K562 (cell line): ENCODE results near the gene PDCD1. TPM values are rescaled to one million over a fixed set of nuclear protein-coding genes. Genes with fewer than 3 reads are reported as not detected.

Source experiments
- ATAC-seq: fragments of 200-7000 bp; cut with Tn5 transposase; 3 replicates; pipeline ENCODE4 v1.9.1; 2020; ENCODE audit warnings: moderate library complexity
- BruUV-seq: library from RNA; stranded (reverse); fragments of 400-500 nt; replicated peaks from 2 replicates; lab custom pipeline; 2021; lab: Mats Ljungman, UMichigan
- CTCF ChIA-PET: fragments of 300-600 bp; formaldehyde crosslinking; extraction: SDS; loops from one replicate; lab custom pipeline; 2021; ENCODE audit warnings: low intra/inter-chr PET ratio; lab: Yijun Ruan, JAX
- POLR2A ChIA-PET: fragments of 300-600, 350-650 bp; sonication (Branson Sonifier 250); formaldehyde crosslinking; extraction: SDS; loops from one replicate; lab custom pipeline; 2021; ENCODE audit warnings: antibody characterized with exemption, inconsistent platforms; lab: Yijun Ruan, JAX
- DNase-seq, 4 experiments: peaks; one replicate each; pipeline versions ENCODE4 v3.0.0 to v3.0.0-alpha.2; 2011 to 2018; ENCODE audit warnings: low spot score in 3 of 4, mixed read lengths in 3 of 4; ENCODE audit errors: extremely low read depth in 1 of 4
- FAIRE-seq: peaks from 2 replicates; lab custom pipeline; 2011; peaks lifted over from hg19 to GRCh38; lab: Jason Lieb, UNC
- H2AFZ ChIP-seq: 2 replicates; pipeline ENCODE4 v1.6.0; 2011; ENCODE audit warnings: low read depth, low read length, control low read depth, inconsistent platforms
- H3K27ac ChIP-seq: fragments of 200-600 bp; 3 replicates; pipeline ENCODE4 v1.8.0; 2011; ENCODE audit warnings: low read depth, mild to moderate bottlenecking, control low read depth, inconsistent platforms, low read length, moderate library complexity, mixed read lengths; ENCODE audit errors: extremely low read depth
- H3K27me3 ChIP-seq, 2 experiments: fragments of 300-600 bp in 1 of 2; 2 replicates in 1 of 2; 3 replicates in 1 of 2; pipeline versions ENCODE4 v1.6.0 to v1.8.0; 2011; ENCODE audit warnings: inconsistent platforms in 2 of 2, low read length in 2 of 2, mild to moderate bottlenecking in 1 of 2, mixed read lengths in 1 of 2, moderate library complexity in 1 of 2; ENCODE audit not compliant: control insufficient read depth in 2 of 2, insufficient read depth in 2 of 2
- H3K36me3 ChIP-seq: fragments of 300-600 bp; 3 replicates; pipeline ENCODE4 v1.8.0; 2011; ENCODE audit warnings: mild to moderate bottlenecking, low read length, inconsistent platforms; ENCODE audit not compliant: control insufficient read depth, insufficient read depth
- H3K4me1 ChIP-seq, 2 experiments: fragments of 200-600 bp in 1 of 2; replicated peaks in 1 of 2; 2 replicates in 1 of 2; 3 replicates in 1 of 2; pipeline versions ENCODE4 v1.5.1 to v1.8.0; 2011; ENCODE audit warnings: inconsistent platforms in 2 of 2, low read length in 2 of 2, mild to moderate bottlenecking in 1 of 2, mixed read lengths in 1 of 2, moderate library complexity in 1 of 2; ENCODE audit not compliant: control insufficient read depth in 2 of 2, insufficient read depth in 2 of 2
- H3K4me2 ChIP-seq: 2 replicates; pipeline ENCODE4 v1.6.1; 2011; ENCODE audit warnings: low read length, control low read depth, inconsistent platforms, mixed read lengths; ENCODE audit not compliant: insufficient read depth
- H3K4me3 ChIP-seq: fragments of 200-600 bp; sonication (generic), shearing (Covaris generic); 2 replicates; pipeline ENCODE4 v1.5.1; 2016; ENCODE audit warnings: control low read depth, inconsistent platforms
- H3K79me2 ChIP-seq: fragments of 200-600 bp; 3 replicates; pipeline ENCODE4 v1.8.0; 2011; ENCODE audit warnings: low read length, inconsistent platforms; ENCODE audit not compliant: control insufficient read depth, insufficient read depth
- H3K9ac ChIP-seq, 2 experiments: 2 replicates each; pipeline versions ENCODE4 v1.6.0 to v1.6.1; 2011; ENCODE audit warnings: low read depth in 2 of 2, low read length in 2 of 2, control low read depth in 1 of 2, inconsistent platforms in 1 of 2, mild to moderate bottlenecking in 1 of 2, mixed read lengths in 1 of 2; ENCODE audit not compliant: insufficient read depth in 1 of 2
- H3K9me1 ChIP-seq: one replicate; pipeline ENCODE4 v1.6.0; 2011; ENCODE audit warnings: inconsistent platforms, mild to moderate bottlenecking, low read length, moderate library complexity; ENCODE audit not compliant: control insufficient read depth, insufficient read depth
- H3K9me3 ChIP-seq: replicated peaks from 2 replicates; pipeline ENCODE4 v1.5.1; 2011; ENCODE audit warnings: low read depth, low read length, inconsistent platforms; ENCODE audit not compliant: control insufficient read depth, insufficient read depth
- H4K20me1 ChIP-seq: replicated peaks from 2 replicates; pipeline ENCODE4 v1.6.1; 2011; ENCODE audit warnings: low read length, inconsistent platforms, mixed read lengths; ENCODE audit not compliant: control insufficient read depth, insufficient read depth
- BCOR ChIP-seq: fragments of 450-650 bp; IDR thresholded peaks from 2 replicates; pipeline ENCODE4 v1.6.1; 2016
- CBX3 ChIP-seq, 2 experiments: IDR thresholded peaks; 1 replicate in 1 of 2; 2 replicates in 1 of 2; pipeline ENCODE4 v1.6.1; 2012; ENCODE audit warnings: inconsistent platforms in 2 of 2, low read length in 2 of 2, borderline replicate concordance in 1 of 2, control low read depth in 1 of 2
- ELF1 ChIP-seq: fragments of 200-800 bp; sonication (Bioruptor generic); IDR thresholded peaks from 2 replicates; pipeline ENCODE4 v1.6.1; 2016; ENCODE audit warnings: missing genetic modification characterization, missing compliant biosample characterization
- HIVEP1 ChIP-seq: fragments of 250-450 bp; sonication (Bioruptor Pico); IDR thresholded peaks from 2 replicates; pipeline ENCODE4 v1.4.0; 2020; ENCODE audit warnings: mild to moderate bottlenecking
- JUND ChIP-seq, 2 experiments: IDR thresholded peaks; 2 replicates in 1 of 2; 3 replicates in 1 of 2; pipeline ENCODE4 v1.6.1; 2011; ENCODE audit warnings: borderline replicate concordance in 2 of 2, low read depth in 2 of 2, low read length in 2 of 2, improper control_type of control experiment in 1 of 2, missing biosample characterization in 1 of 2, missing genetic modification characterization in 1 of 2, missing genetic modification reagents in 1 of 2
- KDM2B ChIP-seq: fragments of 250-450 bp; sonication (Bioruptor Pico); IDR thresholded peaks from 2 replicates; pipeline ENCODE4 v1.8.0; 2021; ENCODE audit warnings: mild to moderate bottlenecking, moderate library complexity
- MAZ ChIP-seq, 2 experiments: fragments of 450-650 bp in 1 of 2; sonication (generic) in 1 of 2; formaldehyde crosslinking; IDR thresholded peaks in 1 of 2; conservative IDR thresholded peaks in 1 of 2; 2 replicates each; pipeline versions ENCODE4 v1.4.0 to v1.5.0; 2020; ENCODE audit warnings: mild to moderate bottlenecking in 1 of 2, missing genetic modification reagents in 1 of 2
- PCBP1 ChIP-seq: fragments of 200-400 bp; formaldehyde crosslinking; IDR thresholded peaks from 2 replicates; pipeline ENCODE4 v1.6.1; 2018; ENCODE audit warnings: mild to moderate bottlenecking, low read depth, low read length; ENCODE audit not compliant: poor library complexity, severe bottlenecking
- PCBP2 ChIP-seq: fragments of 200-400 bp; formaldehyde crosslinking; IDR thresholded peaks from 2 replicates; pipeline ENCODE4 v1.6.1; 2018; ENCODE audit warnings: low read length, low read depth, mild to moderate bottlenecking, moderate library complexity; ENCODE audit not compliant: poor library complexity, severe bottlenecking
- REST ChIP-seq, 2 experiments: fragments of 450-650 bp; formaldehyde crosslinking in 1 of 2; IDR thresholded peaks; 2 replicates each; pipeline versions ENCODE4 v1.4.0 to v1.6.1; 2014 to 2020; ENCODE audit warnings: mild to moderate bottlenecking in 2 of 2, borderline replicate concordance in 1 of 2, low read depth in 1 of 2
- SMAD4 ChIP-seq: fragments of 250-450 bp; sonication (Bioruptor Pico); conservative IDR thresholded peaks from 2 replicates; pipeline ENCODE4 v1.8.0; 2021; ENCODE audit warnings: inconsistent platforms, mild to moderate bottlenecking, moderate library complexity
- TAF1 ChIP-seq: IDR thresholded peaks from 2 replicates; pipeline ENCODE4 v1.6.1; 2011; ENCODE audit warnings: mild to moderate bottlenecking, low read length, moderate library complexity; ENCODE audit not compliant: insufficient read depth, control insufficient read depth, severe bottlenecking; ENCODE audit errors: extremely low read depth
- WGBS: fragments of 100-300 bp; shearing (Covaris generic); methylation state at CpG from one replicate; pipeline ENCODE4 v1.1.6; 2016; ENCODE audit warnings: low coverage, mixed read lengths; ENCODE audit not compliant: insufficient coverage; ENCODE audit errors: missing lambda C conversion rate; 5-methylcytosine and 5-hydroxymethylcytosine counted together
- in situ Hi-C: fragments of 300-500 bp; cut with MboI; formaldehyde crosslinking; loops from 4 replicates; pipeline ENCODE4 v1.15.0; 2018; ENCODE audit warnings: inconsistent platforms, mixed read lengths
- intact Hi-C: fragments of 100-400 bp; cut with micrococcal nuclease; formaldehyde crosslinking; loops from 2 replicates; pipeline ENCODE4 v1.14.2; 2022
- polyA plus RNA-seq, 8 experiments: library from polyadenylated mRNA; depleted of rRNA in 4 of 8; stranded (reverse) in 5 of 8; unstranded in 3 of 8; fragments of >200 nt; fragmentation: Nextera tagmentation in 2 of 8; fragmentation: Illumina TruSeq in 1 of 8; extraction: Ambion mirVana in 2 of 8; extraction: Trizol in 1 of 8; gene quantifications; 2 replicates each; pipeline versions ENCODE4 v1.2.1 to v1.2.3, GENCODE V29; 2011 to 2014; ENCODE audit warnings: inconsistent platforms in 1 of 8, missing spikeins in 1 of 8
- total RNA-seq, 7 experiments: library from RNA; depleted of rRNA in 6 of 7; stranded (reverse); fragments of >200 nt in 6 of 7; fragmentation: Illumina TruSeq in 2 of 7; extraction: Trizol in 2 of 7; gene quantifications; 2 replicates each; pipeline versions ENCODE4 v1.2.1 to v1.2.3, GENCODE V29; 2011 to 2021; ENCODE audit warnings: low replicate concordance in 1 of 7

PDCD1 gene
- total and polyA plus RNA-seq, 9 of the 15 experiments (the other 6 are each of a cell fraction or from before 2014, with no cell fraction given) = 0.15 to 2.5 (median 1.0) TPM; not detected in 2

GRCh38 chr2:241844066-241844728 lies 14.5 kb downstream of the PDCD1 start:
- H3K79me2 ChIP-seq = peaks cover 15% of the 10 kb centered on the region; the same call in 2 of the 3 replicates
- H2AFZ ChIP-seq = peak overlapping the region; percentile 62
- H3K4me2 ChIP-seq = peak overlapping the region; percentile 80
- no peaks in the 10 kb centered on the region for H3K9me1 ChIP-seq
- ChIA-PET CTCF (no interaction called here), POLR2A (no interaction called here)
- no peaks in the 10 kb centered on the region for H3K27me3 ChIP-seq
- 0% methylated on average over 4 of the region's 65 CpGs for WGBS
- ATAC-seq (peak; percentile 98), FAIRE-seq (no peak), DNase-seq (peak; percentile 81 to 87 (median 84))
- intact Hi-C loops = no loop called here
- H3K9me3 ChIP-seq = no peaks in the 10 kb centered on the region
- H3K27ac ChIP-seq = peak overlapping the region; percentile 74
- no peaks in the 10 kb centered on the region for H4K20me1 ChIP-seq
- peak overlapping the region; percentile 33 for H3K4me3 ChIP-seq
- H3K36me3 ChIP-seq = no peaks in the 10 kb centered on the region
- H3K9ac ChIP-seq = peak overlapping the region; percentile 71 to 94
- peaks cover 8 to 42% of the 10 kb centered on the region in 2 experiments for H3K4me1 ChIP-seq
- BruUV-seq = no TSS peak
- in situ Hi-C loops = no loop called here
- TF ChIP-seq TAF1 = peak; percentile 62
- TF ChIP-seq JUND (IDR thresholded peaks at IDR 0.05; ENCODE audit: borderline replicate concordance, low read depth, low read length) = peak; percentile 69
- TF ChIP-seq JUND (tag; IDR thresholded peaks at IDR 0.05; ENCODE audit: borderline replicate concordance, low read depth, low read length) = peak; percentile 63; the same call in 1 of the 3 replicates
- TF ChIP-seq REST (IDR thresholded peaks at IDR 0.05; ENCODE audit: borderline replicate concordance) = peak; percentile 80
- no peak for TF ChIP-seq REST (CRISPR knock-in tag; IDR thresholded peaks at IDR 0.05; ENCODE audit: low read depth)
- TF ChIP-seq ELF1 (tag) = no peak
- TF ChIP-seq SMAD4 = peak; percentile 93
- no peak for TF ChIP-seq HIVEP1
- TF ChIP-seq MAZ (CRISPR knock-in tag; conservative IDR thresholded peaks at IDR 0.05 in 1 of 2, IDR thresholded peaks at IDR 0.05 in 1 of 2) = peak; percentile 14 to 77; a peak in 2 of 4 replicates
- TF ChIP-seq KDM2B (CRISPR knock-in tag) = no peak; the same call in 1 of the 2 replicates
- TF ChIP-seq CBX3 (IDR thresholded peaks at IDR 0.05; ENCODE audit: borderline replicate concordance in 1 of 2, low read length in 2 of 2) = peak in 1 of 2 experiments; percentile 28; a peak in 1 of 3 replicates
- TF ChIP-seq BCOR = peak; percentile 44; the same call in 1 of the 2 replicates
- peak; percentile 23 for TF ChIP-seq PCBP1
- TF ChIP-seq PCBP2 = no peak
